ENCODE data around the gene KIAA1217.

- TF ChIP-seq CTCF (IDR thresholded peaks at IDR 0.05) (no peak), POLR2A (IDR thresholded peaks at IDR 0.05) (no peak)
Observed at GRCh38 chr10:24228642-24229041, 19.7 kb downstream of the KIAA1217 start.
